Activated CD4-positive, alpha-beta T cell treated with anti-CD3 and anti-CD28 coated beads, Interleukin-2, amount 50 U/mL, for 4 hours (primary cell): ENCODE results near the gene EIF4E2.

ENCODE experiments used
- DNase-seq, 2 experiments: peaks; one replicate each; pipeline ENCODE4 v3.0.0-alpha.2; 2020

The EIF4E2 gene

DNA sequence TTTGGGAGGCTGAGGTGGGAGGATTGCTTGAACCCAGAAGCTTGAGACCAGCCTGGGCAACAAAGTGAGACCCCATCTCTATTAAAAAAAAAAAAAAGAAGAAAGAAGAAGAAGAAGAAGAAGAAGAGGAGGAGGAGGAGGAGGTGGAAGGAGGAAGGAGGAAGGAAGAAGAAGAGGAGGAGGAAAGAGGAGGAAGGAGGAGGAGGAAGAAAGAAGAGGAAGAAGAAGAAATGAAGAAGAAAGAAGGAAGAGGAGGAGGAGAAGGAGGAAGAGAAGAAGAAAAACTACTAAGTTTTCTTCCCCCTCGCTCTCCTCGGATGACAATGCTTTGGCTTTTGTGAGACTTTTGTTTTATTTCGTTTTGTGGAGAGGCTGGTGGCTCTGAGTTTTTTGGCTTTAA is 52.8 kb downstream of the EIF4E2 start:
- no peak for DNase-seq

DNA sequence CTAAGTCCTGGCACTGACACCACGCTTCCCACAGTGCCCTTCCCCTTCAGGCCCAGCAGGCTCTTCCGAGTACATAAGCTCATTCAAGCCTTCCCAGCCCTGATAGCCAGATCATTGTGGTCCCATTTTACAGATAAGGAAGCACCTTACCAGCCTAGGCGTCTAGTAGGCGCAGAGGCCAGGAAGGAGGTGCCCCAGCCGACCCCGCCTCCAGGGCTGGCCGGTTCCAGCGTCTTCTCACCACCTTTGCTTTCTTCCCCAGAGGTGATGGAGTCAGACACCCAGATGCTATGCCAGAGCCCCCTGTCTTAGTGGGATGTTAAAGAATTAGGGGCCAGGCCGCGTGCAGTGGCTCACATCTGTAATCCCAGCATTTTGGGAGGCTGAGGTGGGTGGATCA is 54.0 kb downstream of the EIF4E2 start:
- DNase-seq = no peak

DNA sequence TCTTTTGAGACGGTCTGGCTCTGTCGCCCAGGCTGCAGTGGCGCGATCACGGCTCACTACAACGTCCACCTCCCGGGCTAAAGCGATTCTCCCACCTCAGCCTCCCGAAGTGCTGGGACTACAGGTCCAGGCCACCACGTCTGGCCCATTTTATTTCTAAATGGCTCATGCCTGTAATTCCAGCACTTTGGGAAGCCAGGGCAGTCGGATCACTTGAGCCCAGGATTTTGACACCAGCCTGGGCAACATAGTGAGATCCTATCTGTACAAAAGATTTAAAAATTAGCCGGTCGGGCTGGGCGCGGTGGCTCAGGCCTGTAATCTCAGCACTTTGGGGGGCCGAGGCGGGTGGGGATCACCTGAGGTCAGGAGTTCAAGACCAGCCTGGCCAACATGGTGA is 56.5 kb downstream of the EIF4E2 start:
- DNase-seq = no peak

GRCh38 chr2:232609607-232610006 is 59.1 kb downstream of the EIF4E2 start:
- DNase-seq = no peak

DNA sequence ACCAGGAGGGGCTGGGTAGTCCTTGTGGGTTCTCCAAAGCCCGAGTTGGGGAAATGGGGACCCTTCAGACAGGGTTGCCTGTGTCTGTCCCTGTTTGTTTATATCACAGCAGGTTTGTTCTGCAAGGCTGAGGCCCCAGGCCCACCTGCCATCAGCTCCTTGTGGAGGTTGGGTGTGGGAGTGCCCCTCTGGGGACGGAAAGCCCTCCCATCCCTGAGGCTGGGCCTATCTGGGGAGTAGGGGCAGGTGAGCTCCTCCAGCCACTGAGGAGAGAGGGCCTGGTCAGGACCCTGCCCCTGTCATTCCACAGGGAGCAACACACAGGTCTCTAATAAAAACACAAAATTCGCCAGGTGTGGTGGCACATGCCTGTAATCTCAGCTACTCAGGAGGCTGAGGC is 59.6 kb downstream of the EIF4E2 start:
- no peak for DNase-seq

- no peak for DNase-seq
Measured at GRCh38 chr2:232611061-232611460, 60.6 kb downstream of the EIF4E2 start.

- peak; percentile 56 to 62 for DNase-seq
Measured at GRCh38 chr2:232611559-232612218, 61.2 kb downstream of the EIF4E2 start.

- no peak for DNase-seq
Measured at GRCh38 chr2:232613538-232614134, 63.1 kb downstream of the EIF4E2 start.

DNA sequence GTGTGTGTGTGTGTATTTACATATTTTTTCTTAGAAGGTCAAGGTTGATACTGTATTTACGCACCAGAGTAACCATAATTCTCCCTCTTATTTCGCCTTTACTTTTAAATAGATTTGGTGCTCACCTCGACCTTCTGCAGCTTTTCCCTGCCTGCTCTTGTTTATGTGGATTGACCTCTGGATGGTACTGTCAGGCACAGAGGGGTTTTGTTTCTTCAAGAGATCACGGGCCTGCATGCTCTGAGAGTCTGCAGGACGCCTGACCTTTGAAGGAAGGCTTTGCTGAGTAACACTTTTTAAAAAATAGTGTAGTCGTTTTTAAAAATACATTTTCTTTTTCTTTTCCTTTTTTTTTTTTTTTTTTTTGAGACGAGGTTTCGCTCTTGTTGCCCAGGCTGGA is 64.8 kb downstream of the EIF4E2 start:
- DNase-seq = no peak
